ENCODE measurements around the gene SMOC2.

DNA sequence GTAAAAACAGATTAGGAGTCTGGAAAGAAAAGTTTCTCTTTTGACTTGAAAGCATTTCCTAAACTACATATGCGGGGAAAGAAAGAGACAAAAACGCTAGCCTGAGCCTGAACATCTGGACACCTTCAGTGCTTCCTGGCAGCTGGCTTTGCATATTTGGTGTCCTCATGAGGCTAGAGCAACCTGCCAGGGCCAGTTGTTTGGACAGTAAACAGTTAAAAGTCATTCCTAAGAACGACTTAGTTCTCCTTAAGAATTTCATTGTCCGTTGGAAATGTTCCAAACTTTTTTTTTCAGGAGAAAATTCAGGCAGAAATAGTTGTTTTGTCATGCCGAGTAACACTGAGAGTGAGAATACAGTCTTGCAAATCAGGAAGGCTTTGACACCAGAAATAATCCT lies 199.8 kb downstream of the SMOC2 start:
- TF ChIP-seq GATA3 (IDR thresholded peaks at IDR 0.05; ENCODE audit: low read depth, low read length) (no peak), GATA2 (IDR thresholded peaks at IDR 0.05; ENCODE audit: low read depth, low read length) (no peak)

Measured in SH-SY5Y (cell line).